Fibroblast of lung (primary cell): ENCODE data around the gene FOS.

Experiments
- EZH2 ChIP-seq: IDR thresholded peaks from 2 replicates; pipeline ENCODE4 v1.5.1; 2012; ENCODE audit warnings: low read length, control low read depth, mild to moderate bottlenecking; ENCODE audit errors: missing control alignments
- TF ChIP-seq, protein P1 (sequence below), 2 donors: IDR thresholded peaks in 1 of 2; conservative IDR thresholded peaks in 1 of 2; 1 replicate in 1 of 2; 2 replicates in 1 of 2; pipeline ENCODE4 v1.5.1; 2011 to 2012; ENCODE audit warnings: low read length in 2 of 2, control low read depth in 1 of 2, inconsistent platforms in 1 of 2, low read depth in 1 of 2, mild to moderate bottlenecking in 1 of 2

DNA sequence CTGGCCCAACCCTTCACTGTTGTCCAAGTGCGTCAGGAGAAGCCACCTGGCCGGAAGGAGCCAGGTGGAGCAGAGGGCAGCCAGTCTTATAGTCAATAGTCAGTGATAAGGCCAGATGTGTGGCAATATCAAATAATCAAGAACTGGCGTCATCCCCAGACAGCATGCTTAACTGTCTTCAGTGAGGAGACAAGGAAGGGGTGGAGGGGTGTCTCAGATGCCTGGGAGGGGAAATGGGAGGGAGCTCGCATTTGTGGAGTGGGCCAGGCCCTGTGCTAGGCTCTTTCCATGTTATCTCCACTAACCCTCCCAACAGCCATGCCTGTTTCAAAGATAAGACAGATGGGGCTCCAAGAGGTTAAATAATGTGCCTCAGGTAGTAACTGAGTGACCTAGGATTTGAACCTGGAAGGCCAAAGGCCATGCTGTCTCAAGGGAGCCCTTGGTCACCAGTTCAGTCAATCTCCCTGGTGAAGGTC lies 48.9 kb upstream of the FOS start:
- TF ChIP-seq, protein P1, sequence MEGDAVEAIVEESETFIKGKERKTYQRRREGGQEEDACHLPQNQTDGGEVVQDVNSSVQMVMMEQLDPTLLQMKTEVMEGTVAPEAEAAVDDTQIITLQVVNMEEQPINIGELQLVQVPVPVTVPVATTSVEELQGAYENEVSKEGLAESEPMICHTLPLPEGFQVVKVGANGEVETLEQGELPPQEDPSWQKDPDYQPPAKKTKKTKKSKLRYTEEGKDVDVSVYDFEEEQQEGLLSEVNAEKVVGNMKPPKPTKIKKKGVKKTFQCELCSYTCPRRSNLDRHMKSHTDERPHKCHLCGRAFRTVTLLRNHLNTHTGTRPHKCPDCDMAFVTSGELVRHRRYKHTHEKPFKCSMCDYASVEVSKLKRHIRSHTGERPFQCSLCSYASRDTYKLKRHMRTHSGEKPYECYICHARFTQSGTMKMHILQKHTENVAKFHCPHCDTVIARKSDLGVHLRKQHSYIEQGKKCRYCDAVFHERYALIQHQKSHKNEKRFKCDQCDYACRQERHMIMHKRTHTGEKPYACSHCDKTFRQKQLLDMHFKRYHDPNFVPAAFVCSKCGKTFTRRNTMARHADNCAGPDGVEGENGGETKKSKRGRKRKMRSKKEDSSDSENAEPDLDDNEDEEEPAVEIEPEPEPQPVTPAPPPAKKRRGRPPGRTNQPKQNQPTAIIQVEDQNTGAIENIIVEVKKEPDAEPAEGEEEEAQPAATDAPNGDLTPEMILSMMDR (conservative IDR thresholded peaks at IDR 0.05 in 1 of 2, IDR thresholded peaks at IDR 0.05 in 1 of 2; ENCODE audit: low read depth in 1 of 2, low read length in 2 of 2): no peak
- no peak for TF ChIP-seq EZH2
